ENCODE data around the gene ATP5MC3. TPM values are rescaled to one million over a fixed set of nuclear protein-coding genes. Genes with fewer than 3 reads are reported as not detected.

ATP5MC3 gene
- total and polyA plus RNA-seq, 2 donors (not counting 1 experiment from before 2014, with no cell fraction given): 74.0 to 499 TPM

- H3K4me2 ChIP-seq (ENCODE audit: extremely low read depth, insufficient read depth, low read length): no peak overlapping the region
- H3K27me3 ChIP-seq (ENCODE audit: control insufficient read depth, insufficient read depth, low read length): no peaks in the 10 kb centered on the region
- DNase-seq (ENCODE audit: low read depth in 2 of 2): peak in 1 of 2 donors; percentile 60
- no peak overlapping the region for H3K4me3 ChIP-seq (replicated peaks in 1 of 4; ENCODE audit: control extremely low read depth in 1 of 4, insufficient read depth in 1 of 4, low read depth in 3 of 4, low read length in 4 of 4)
- H3K9me3 ChIP-seq (ENCODE audit: control insufficient read depth, insufficient read depth, low read depth, low read length): no peaks in the 10 kb centered on the region
- H2AFZ ChIP-seq (ENCODE audit: low read length): no peak overlapping the region
- TF ChIP-seq, protein P1, sequence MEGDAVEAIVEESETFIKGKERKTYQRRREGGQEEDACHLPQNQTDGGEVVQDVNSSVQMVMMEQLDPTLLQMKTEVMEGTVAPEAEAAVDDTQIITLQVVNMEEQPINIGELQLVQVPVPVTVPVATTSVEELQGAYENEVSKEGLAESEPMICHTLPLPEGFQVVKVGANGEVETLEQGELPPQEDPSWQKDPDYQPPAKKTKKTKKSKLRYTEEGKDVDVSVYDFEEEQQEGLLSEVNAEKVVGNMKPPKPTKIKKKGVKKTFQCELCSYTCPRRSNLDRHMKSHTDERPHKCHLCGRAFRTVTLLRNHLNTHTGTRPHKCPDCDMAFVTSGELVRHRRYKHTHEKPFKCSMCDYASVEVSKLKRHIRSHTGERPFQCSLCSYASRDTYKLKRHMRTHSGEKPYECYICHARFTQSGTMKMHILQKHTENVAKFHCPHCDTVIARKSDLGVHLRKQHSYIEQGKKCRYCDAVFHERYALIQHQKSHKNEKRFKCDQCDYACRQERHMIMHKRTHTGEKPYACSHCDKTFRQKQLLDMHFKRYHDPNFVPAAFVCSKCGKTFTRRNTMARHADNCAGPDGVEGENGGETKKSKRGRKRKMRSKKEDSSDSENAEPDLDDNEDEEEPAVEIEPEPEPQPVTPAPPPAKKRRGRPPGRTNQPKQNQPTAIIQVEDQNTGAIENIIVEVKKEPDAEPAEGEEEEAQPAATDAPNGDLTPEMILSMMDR (conservative IDR thresholded peaks at IDR 0.05 in 1 of 2, IDR thresholded peaks at IDR 0.05 in 1 of 2; ENCODE audit: low read depth in 1 of 2, low read length in 2 of 2): no peak
- no peaks in the 10 kb centered on the region for H3K4me1 ChIP-seq (ENCODE audit: control insufficient read depth, extremely low read depth, insufficient read depth, low read length)
- no peak overlapping the region for H3K27ac ChIP-seq (ENCODE audit: insufficient read depth, low read length)
- H3K79me2 ChIP-seq (ENCODE audit: control insufficient read depth, insufficient read depth, low read length): no peaks in the 10 kb centered on the region
- no peak overlapping the region for H3K9ac ChIP-seq (ENCODE audit: insufficient read depth, low read length)
- no peaks in the 10 kb centered on the region for H4K20me1 ChIP-seq (ENCODE audit: control insufficient read depth, extremely low read depth, insufficient read depth, low read length)
- H3K36me3 ChIP-seq (ENCODE audit: control insufficient read depth, insufficient read depth, low read length): no peaks in the 10 kb centered on the region
Observed at GRCh38 chr2:175207741-175208438, 26.4 kb upstream of the ATP5MC3 start.

- no peak overlapping the region for H3K9ac ChIP-seq (ENCODE audit: insufficient read depth, low read length)
- no peaks in the 10 kb centered on the region for H3K9me3 ChIP-seq (ENCODE audit: control insufficient read depth, insufficient read depth, low read depth, low read length)
- no peak for DNase-seq (ENCODE audit: low read depth in 2 of 2)
Observed at GRCh38 chr2:175206866-175207265, 25.4 kb upstream of the ATP5MC3 start.

GRCh38 chr2:175205523-175205922 lies 24.0 kb upstream of the ATP5MC3 start:
- no peaks in the 10 kb centered on the region for H3K36me3 ChIP-seq (ENCODE audit: control insufficient read depth, insufficient read depth, low read length)
- DNase-seq (ENCODE audit: low read depth in 2 of 2): peak; percentile 34 to 78
- no peak overlapping the region for H3K4me3 ChIP-seq (replicated peaks in 1 of 4; ENCODE audit: control extremely low read depth in 1 of 4, insufficient read depth in 1 of 4, low read depth in 3 of 4, low read length in 4 of 4)

More at GRCh38 chr2:175206866-175207265, 25.4 kb upstream of the ATP5MC3 start:
- no peaks in the 10 kb centered on the region for H3K36me3 ChIP-seq (ENCODE audit: control insufficient read depth, insufficient read depth, low read length)
- no peak overlapping the region for H3K4me3 ChIP-seq (replicated peaks in 1 of 4; ENCODE audit: control extremely low read depth in 1 of 4, insufficient read depth in 1 of 4, low read depth in 3 of 4, low read length in 4 of 4)
- H3K79me2 ChIP-seq (ENCODE audit: control insufficient read depth, insufficient read depth, low read length): no peaks in the 10 kb centered on the region
- H3K4me2 ChIP-seq (ENCODE audit: extremely low read depth, insufficient read depth, low read length): no peak overlapping the region
- H3K4me1 ChIP-seq (ENCODE audit: control insufficient read depth, extremely low read depth, insufficient read depth, low read length): no peaks in the 10 kb centered on the region
- TF ChIP-seq, protein P1 (conservative IDR thresholded peaks at IDR 0.05 in 1 of 2, IDR thresholded peaks at IDR 0.05 in 1 of 2; ENCODE audit: low read depth in 1 of 2, low read length in 2 of 2): no peak
- no peak for TF ChIP-seq EZH2 (IDR thresholded peaks at IDR 0.05; ENCODE audit: low read length, missing control alignments)
- no peaks in the 10 kb centered on the region for H3K27me3 ChIP-seq (ENCODE audit: control insufficient read depth, insufficient read depth, low read length)
- H3K27ac ChIP-seq (ENCODE audit: insufficient read depth, low read length): no peak overlapping the region
- H2AFZ ChIP-seq (ENCODE audit: low read length): no peak overlapping the region
- no peaks in the 10 kb centered on the region for H4K20me1 ChIP-seq (ENCODE audit: control insufficient read depth, extremely low read depth, insufficient read depth, low read length)

More at GRCh38 chr2:175205523-175205922, 24.0 kb upstream of the ATP5MC3 start:
- H3K27ac ChIP-seq (ENCODE audit: insufficient read depth, low read length): no peak overlapping the region
- no peaks in the 10 kb centered on the region for H3K27me3 ChIP-seq (ENCODE audit: control insufficient read depth, insufficient read depth, low read length)
- H3K4me1 ChIP-seq (ENCODE audit: control insufficient read depth, extremely low read depth, insufficient read depth, low read length): no peaks in the 10 kb centered on the region
- H3K9ac ChIP-seq (ENCODE audit: insufficient read depth, low read length): no peak overlapping the region
- H2AFZ ChIP-seq (ENCODE audit: low read length): no peak overlapping the region
- no peak for TF ChIP-seq EZH2 (IDR thresholded peaks at IDR 0.05; ENCODE audit: low read length, missing control alignments)
- TF ChIP-seq, protein P1 (conservative IDR thresholded peaks at IDR 0.05 in 1 of 2, IDR thresholded peaks at IDR 0.05 in 1 of 2; ENCODE audit: low read depth in 1 of 2, low read length in 2 of 2): no peak
- no peaks in the 10 kb centered on the region for H4K20me1 ChIP-seq (ENCODE audit: control insufficient read depth, extremely low read depth, insufficient read depth, low read length)
- H3K9me3 ChIP-seq (ENCODE audit: control insufficient read depth, insufficient read depth, low read depth, low read length): no peaks in the 10 kb centered on the region
- no peaks in the 10 kb centered on the region for H3K79me2 ChIP-seq (ENCODE audit: control insufficient read depth, insufficient read depth, low read length)
- no peak overlapping the region for H3K4me2 ChIP-seq (ENCODE audit: extremely low read depth, insufficient read depth, low read length)

Data from fibroblast of lung (primary cell).